Measurements from ENCODE around the gene FIZ1.

DNA sequence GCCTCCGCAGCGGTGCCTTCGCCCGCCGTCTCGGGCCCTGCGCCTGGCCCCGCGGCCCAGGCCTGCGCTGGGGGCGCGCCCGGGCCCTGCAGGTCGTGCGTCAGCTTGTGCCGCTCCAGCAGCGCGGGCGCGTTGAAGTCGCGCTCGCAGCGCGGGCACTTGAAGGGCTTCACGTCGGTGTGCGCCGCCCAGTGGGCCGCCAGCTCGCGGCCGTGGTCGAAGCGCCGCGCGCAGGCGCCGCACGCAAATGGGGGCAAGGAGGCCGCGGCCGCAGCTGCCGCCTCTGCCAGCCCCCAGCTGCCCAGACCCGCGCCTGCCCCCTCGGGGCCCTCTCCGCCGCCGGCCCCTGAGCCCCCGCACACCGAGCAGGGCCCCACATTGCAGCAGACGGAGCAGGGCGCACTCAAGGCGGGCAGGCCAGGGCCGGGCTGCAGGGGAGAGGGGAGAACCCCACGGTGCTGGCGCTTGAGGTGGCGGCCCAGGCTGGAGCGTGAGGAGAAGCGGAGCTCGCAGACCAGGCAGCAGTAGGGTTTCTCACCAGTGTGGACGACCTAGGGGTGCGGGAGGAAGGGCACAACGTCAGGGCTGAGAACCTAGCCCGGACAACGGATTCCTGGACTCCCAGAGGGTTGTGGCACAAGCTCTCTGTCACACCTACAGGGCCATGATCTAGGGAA is 6.1 kb downstream of the FIZ1 start:
- no peak for TF ChIP-seq EZH2 (IDR thresholded peaks at IDR 0.05; ENCODE audit: low read depth, unreplicated experiment)
- TF ChIP-seq, protein P1, sequence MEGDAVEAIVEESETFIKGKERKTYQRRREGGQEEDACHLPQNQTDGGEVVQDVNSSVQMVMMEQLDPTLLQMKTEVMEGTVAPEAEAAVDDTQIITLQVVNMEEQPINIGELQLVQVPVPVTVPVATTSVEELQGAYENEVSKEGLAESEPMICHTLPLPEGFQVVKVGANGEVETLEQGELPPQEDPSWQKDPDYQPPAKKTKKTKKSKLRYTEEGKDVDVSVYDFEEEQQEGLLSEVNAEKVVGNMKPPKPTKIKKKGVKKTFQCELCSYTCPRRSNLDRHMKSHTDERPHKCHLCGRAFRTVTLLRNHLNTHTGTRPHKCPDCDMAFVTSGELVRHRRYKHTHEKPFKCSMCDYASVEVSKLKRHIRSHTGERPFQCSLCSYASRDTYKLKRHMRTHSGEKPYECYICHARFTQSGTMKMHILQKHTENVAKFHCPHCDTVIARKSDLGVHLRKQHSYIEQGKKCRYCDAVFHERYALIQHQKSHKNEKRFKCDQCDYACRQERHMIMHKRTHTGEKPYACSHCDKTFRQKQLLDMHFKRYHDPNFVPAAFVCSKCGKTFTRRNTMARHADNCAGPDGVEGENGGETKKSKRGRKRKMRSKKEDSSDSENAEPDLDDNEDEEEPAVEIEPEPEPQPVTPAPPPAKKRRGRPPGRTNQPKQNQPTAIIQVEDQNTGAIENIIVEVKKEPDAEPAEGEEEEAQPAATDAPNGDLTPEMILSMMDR (conservative IDR thresholded peaks at IDR 0.05; ENCODE audit: low read depth in 2 of 2): peak in 1 of 2 experiments; percentile 30; a peak in 1 of 4 replicates
- no peak for TF ChIP-seq ETS1 (IDR thresholded peaks at IDR 0.05)
- TF ChIP-seq POLR2AphosphoS5 (IDR thresholded peaks at IDR 0.05; ENCODE audit: low read depth): peak; percentile 23; the same call in 1 of the 2 replicates
- TF ChIP-seq EZH2phosphoT487 (IDR thresholded peaks at IDR 0.05; ENCODE audit: unreplicated experiment): no peak
